Common myeloid progenitor, CD34-positive (primary cell): ENCODE data around the gene ITPR3.

Source experiments
- CTCF ChIA-PET: fragments of 350-600 bp; sonication (Branson Sonifier 250); formaldehyde crosslinking; loops from one replicate; lab custom pipeline; 2021; ENCODE audit warnings: antibody characterized with exemption; lab: Charles Lee
- POLR2A ChIA-PET: fragments of 350-600 bp; sonication (Branson Sonifier 250); formaldehyde crosslinking; loops from one replicate; lab custom pipeline; 2021; ENCODE audit warnings: antibody characterized with exemption; lab: Charles Lee
- DNase-seq, 3 donors: peaks; one replicate each; pipeline versions ENCODE4 v3.0.0 to v3.0.0-alpha.2; 2013
- H3K27ac ChIP-seq, 2 experiments: 1 replicate in 1 of 2; 2 replicates in 1 of 2; pipeline ENCODE4 v1.7.0; 2013; ENCODE audit warnings: inconsistent platforms in 2 of 2, low read length in 2 of 2, mild to moderate bottlenecking in 2 of 2, low read depth in 1 of 2, moderate library complexity in 1 of 2; ENCODE audit not compliant: severe bottlenecking in 2 of 2, insufficient read depth in 1 of 2, poor library complexity in 1 of 2
- H3K27me3 ChIP-seq, 5 experiments: replicated peaks in 2 of 5; 1 replicate in 3 of 5; 2 replicates in 2 of 5; pipeline versions ENCODE4 v1.6.1 to v1.7.0; 2013; ENCODE audit warnings: low read length in 4 of 5, mild to moderate bottlenecking in 2 of 5, moderate library complexity in 2 of 5, inconsistent platforms in 1 of 5; ENCODE audit not compliant: insufficient read depth in 5 of 5, control insufficient read depth in 4 of 5
- H3K36me3 ChIP-seq, 4 experiments: 1 replicate in 2 of 4; 2 replicates in 2 of 4; pipeline versions ENCODE4 v1.6.1 to v1.7.0; 2013; ENCODE audit warnings: low read length in 3 of 4, control low read depth in 1 of 4, mild to moderate bottlenecking in 1 of 4; ENCODE audit not compliant: control insufficient read depth in 4 of 4, insufficient read depth in 4 of 4
- H3K4me1 ChIP-seq, 4 experiments: 1 replicate in 3 of 4; 2 replicates in 1 of 4; pipeline versions ENCODE4 v1.6.1 to v1.7.1; 2013; ENCODE audit warnings: low read length in 3 of 4, mild to moderate bottlenecking in 3 of 4, control low read depth in 1 of 4, inconsistent platforms in 1 of 4, moderate library complexity in 1 of 4; ENCODE audit not compliant: control insufficient read depth in 4 of 4, insufficient read depth in 4 of 4; ENCODE audit errors: control extremely low read depth in 1 of 4
- H3K4me3 ChIP-seq, 7 experiments: 1 replicate in 4 of 7; 2 replicates in 3 of 7; pipeline versions ENCODE4 v1.5.1 to v1.7.0; 2013; ENCODE audit warnings: mild to moderate bottlenecking in 7 of 7, low read length in 6 of 7, moderate library complexity in 6 of 7, inconsistent platforms in 2 of 7, low read depth in 2 of 7, control low read depth in 1 of 7; ENCODE audit not compliant: insufficient read depth in 4 of 7, control insufficient read depth in 1 of 7; ENCODE audit errors: extremely low read depth in 1 of 7
- H3K9me3 ChIP-seq, 5 experiments: 1 replicate in 4 of 5; 2 replicates in 1 of 5; pipeline versions ENCODE4 v1.6.1 to v1.7.1; 2013; ENCODE audit warnings: low read length in 4 of 5, mild to moderate bottlenecking in 2 of 5, inconsistent platforms in 1 of 5, low read depth in 1 of 5, moderate library complexity in 1 of 5; ENCODE audit not compliant: control insufficient read depth in 4 of 5, insufficient read depth in 2 of 5; ENCODE audit errors: control extremely low read depth in 1 of 5
- WGBS: methylation state at CpG from one replicate; pipeline ENCODE4 v1.1.5; 2013; ENCODE audit not compliant: insufficient coverage; 5-methylcytosine and 5-hydroxymethylcytosine counted together

The ITPR3 gene

DNA sequence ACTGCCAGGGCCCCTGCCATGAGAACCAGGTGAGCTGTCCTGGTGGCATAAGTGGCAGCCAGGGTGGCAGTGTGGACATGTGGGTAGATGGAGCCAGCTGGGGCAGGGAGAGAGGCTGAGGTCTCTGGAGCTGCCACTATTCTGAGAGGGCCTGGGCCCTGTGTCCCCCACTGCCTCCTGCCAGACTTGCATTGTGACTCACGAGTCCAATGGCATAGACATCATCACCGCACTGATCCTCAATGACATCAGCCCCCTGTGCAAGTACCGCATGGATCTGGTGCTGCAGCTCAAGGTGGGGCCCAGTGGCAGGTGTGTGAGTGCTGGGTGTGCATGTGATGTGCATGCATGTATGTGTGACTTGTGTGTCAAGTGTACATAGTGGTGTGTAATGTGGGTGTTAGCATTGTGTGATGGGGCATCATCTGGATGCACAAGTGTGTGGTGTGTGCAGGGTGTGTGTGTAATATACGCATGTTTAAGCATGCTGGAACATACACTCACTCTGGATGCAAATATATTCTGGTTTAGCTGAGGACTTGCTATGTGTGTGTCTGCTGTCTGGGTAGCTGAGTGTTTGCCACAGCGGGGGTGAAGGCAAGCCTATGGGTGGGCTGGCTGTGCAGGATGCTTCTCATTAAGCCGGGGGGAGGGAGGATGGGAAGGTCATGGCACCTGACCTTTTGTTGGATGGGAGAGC, 65.3 kb downstream of the ITPR3 start:
- Histone ChIP-seq H3K36me3 (peaks cover 0 to 44% (median 6%) of the 10 kb centered on the region in 4 experiments), H3K9me3 (no peaks in the 10 kb centered on the region), H3K4me1 (peaks cover 0 to 8% (median 4%) of the 10 kb centered on the region in 4 experiments), H3K27ac (no peak overlapping the region), H3K4me3 (no peak overlapping the region), H3K27me3 (no peaks in the 10 kb centered on the region)
- CTCF ChIA-PET: interaction anchor here (1.1 to 1.4 kb wide), 5 partner anchors 9 to 99 kb away, joined by 3 to 4 read pairs (median 4); no protein-coding TSS in a partner anchor
- no peak for DNase-seq
- WGBS: 100% methylated on average over 4 of the region's 6 CpGs
- POLR2A ChIA-PET: no interaction called here

DNA sequence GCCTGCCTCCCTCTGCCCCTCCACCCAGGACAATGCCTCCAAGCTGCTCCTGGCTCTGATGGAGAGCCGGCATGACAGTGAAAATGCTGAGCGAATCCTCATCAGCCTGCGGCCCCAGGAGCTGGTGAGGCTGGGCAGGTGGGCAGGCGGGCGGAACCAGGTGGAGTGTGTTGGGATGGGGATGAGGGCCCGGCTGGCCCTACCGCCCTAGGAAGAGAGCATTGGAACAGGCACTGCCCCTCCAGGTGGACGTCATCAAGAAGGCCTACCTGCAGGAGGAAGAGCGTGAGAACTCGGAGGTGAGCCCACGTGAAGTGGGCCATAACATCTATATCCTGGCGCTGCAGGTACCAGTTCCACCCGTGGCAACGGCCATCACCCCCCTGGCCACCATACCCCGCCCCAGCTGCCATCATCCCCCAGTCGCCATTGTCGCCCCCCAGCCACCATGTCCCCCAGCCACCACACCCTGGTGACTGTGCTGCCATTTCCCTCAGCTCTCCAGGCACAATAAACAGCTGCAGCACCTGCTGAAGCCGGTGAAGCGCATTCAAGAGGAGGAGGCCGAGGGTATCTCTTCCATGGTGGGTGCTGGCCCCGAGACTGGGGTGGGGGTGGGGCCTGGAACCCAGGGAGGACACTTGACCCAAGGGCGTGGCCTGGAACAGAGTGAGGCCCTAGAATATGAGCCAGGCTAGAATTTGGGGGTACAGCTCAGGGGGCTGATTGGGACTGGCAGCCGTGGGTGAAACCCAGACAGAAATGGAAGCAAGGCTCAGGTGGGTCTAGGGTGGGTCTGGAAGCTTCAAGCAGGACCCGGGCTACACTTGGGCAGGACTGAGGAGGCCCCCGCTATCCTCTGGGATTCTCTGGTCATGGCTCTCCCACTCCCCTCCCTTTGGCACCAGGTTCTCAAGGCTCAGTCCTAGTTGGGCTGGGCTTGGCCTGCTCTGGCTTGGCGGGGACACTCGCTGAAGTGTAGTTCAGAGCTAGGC, 66.2 kb downstream of the ITPR3 start:
- no peaks in the 10 kb centered on the region for H3K27me3 ChIP-seq
- no peaks in the 10 kb centered on the region for H3K9me3 ChIP-seq
- H3K4me1 ChIP-seq: peaks cover 0 to 16% (median 10%) of the 10 kb centered on the region in 4 experiments
- CTCF ChIA-PET: interaction anchor here (1.1 to 5.1 kb wide), 6 partner anchors 8 to 99 kb away, joined by 3 to 32 read pairs (median 4); no protein-coding TSS in a partner anchor
- no peak overlapping the region for H3K27ac ChIP-seq
- POLR2A ChIA-PET: no interaction called here
- DNase-seq: no peak
- H3K4me3 ChIP-seq: no peak overlapping the region
- WGBS: 97% methylated on average over 12 of the region's 27 CpGs
- peaks cover 0 to 46% (median 5%) of the 10 kb centered on the region in 4 experiments for H3K36me3 ChIP-seq

DNA sequence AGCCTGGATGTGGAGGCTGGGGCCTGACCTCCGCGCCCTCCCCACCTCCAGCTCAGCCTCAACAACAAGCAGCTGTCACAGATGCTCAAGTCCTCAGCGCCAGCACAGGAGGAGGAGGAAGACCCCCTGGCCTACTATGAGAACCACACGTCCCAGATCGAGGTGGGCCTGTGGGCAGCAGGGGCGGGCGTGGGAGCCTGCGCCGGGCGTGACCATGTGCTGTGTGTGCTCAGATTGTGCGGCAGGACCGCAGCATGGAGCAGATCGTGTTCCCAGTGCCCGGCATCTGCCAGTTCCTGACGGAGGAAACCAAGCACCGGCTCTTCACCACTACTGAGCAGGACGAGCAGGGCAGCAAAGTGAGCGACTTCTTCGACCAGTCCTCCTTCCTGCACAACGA, 66.9 kb downstream of the ITPR3 start:
- POLR2A ChIA-PET: no interaction called here
- CTCF ChIA-PET: interaction anchor here (5.1 kb wide), 1 partner anchor 14 kb away, joined by 32 read pairs; no protein-coding TSS in a partner anchor
- no peaks in the 10 kb centered on the region for H3K9me3 ChIP-seq
- H3K27ac ChIP-seq: no peak overlapping the region
- DNase-seq: no peak
- peaks cover 0 to 46% (median 5%) of the 10 kb centered on the region in 4 experiments for H3K36me3 ChIP-seq
- peaks cover 0 to 23% (median 17%) of the 10 kb centered on the region in 4 experiments for H3K4me1 ChIP-seq
- H3K4me3 ChIP-seq: no peak overlapping the region
- WGBS: 94% methylated on average over 14 of the region's 20 CpGs
- H3K27me3 ChIP-seq: no peaks in the 10 kb centered on the region

DNA sequence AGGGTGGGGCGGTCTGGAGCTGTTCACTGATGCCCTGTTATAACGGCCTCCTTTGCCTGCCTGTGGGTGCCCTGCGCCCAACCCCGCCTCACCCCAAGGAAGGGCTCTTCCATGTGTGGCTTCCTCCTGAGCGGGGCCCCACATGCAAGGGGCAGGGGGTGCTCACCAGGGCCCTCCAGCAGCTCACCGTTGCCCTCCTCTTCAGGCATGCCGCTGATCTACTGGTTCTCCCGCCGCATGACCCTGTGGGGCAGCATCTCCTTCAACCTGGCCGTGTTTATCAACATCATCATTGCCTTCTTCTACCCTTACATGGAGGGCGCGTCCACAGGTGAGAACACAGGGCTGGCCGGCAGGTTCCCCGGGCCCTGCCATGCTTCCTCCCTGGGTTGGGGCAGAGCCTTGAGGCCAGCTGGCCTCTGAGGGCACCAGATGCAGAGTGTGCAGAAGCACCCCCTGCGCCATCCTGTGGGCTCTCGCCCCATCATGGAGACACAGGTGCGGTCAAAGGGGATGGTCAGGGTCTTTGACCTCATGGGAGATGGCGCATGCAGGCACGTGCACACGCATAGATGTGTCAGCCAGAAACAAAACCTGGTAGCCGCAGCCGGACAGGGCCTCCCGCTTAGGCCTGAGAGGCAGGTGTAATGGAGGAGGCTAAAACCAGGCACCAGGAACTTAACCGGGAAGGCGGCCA, 67.5 kb downstream of the ITPR3 start:
- DNase-seq: no peak
- H3K4me1 ChIP-seq: peaks cover 4 to 25% (median 21%) of the 10 kb centered on the region in 4 experiments
- H3K36me3 ChIP-seq: peaks cover 0 to 46% (median 5%) of the 10 kb centered on the region in 4 experiments
- no peak overlapping the region for H3K4me3 ChIP-seq
- POLR2A ChIA-PET: no interaction called here
- 94% methylated on average over 25 of the region's 25 CpGs for WGBS
- H3K27ac ChIP-seq: no peak overlapping the region
- no peaks in the 10 kb centered on the region for H3K9me3 ChIP-seq
- no peaks in the 10 kb centered on the region for H3K27me3 ChIP-seq
- CTCF ChIA-PET: interaction anchor here (0.6 to 5.1 kb wide), 3 partner anchors 13 to 140 kb away, joined by 3 to 32 read pairs (median 3); partner anchors contain the start of gene UQCC2

DNA sequence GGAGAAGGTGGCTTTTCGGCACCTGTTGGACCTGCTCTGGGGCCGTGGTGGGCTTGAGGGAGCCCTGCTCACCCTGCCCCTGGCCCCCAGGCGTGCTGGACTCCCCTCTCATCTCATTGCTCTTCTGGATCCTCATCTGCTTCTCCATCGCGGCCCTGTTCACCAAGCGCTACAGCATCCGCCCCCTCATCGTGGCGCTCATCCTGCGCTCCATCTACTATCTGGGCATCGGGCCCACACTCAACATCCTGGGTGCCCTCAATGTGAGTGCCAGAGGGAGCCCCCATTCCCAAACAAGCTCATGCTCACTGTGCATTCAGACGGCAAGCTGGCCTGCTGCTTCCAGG, 68.0 kb downstream of the ITPR3 start:
- H3K4me3 ChIP-seq: no peak overlapping the region
- 94% methylated on average over 11 of the region's 12 CpGs for whole genome bisulfite sequencing
- H3K27me3 ChIP-seq: no peaks in the 10 kb centered on the region
- peaks cover 0 to 46% (median 5%) of the 10 kb centered on the region in 4 experiments for H3K36me3 ChIP-seq
- ChIA-PET POLR2A (no interaction called here), CTCF (interaction anchor here (0.6 to 5.1 kb wide), 3 partner anchors 13 to 141 kb away, joined by 3 to 32 read pairs (median 3); partner anchors contain the start of gene UQCC2)
- DNase-seq: no peak
- H3K27ac ChIP-seq: no peak overlapping the region
- peaks cover 4 to 26% (median 25%) of the 10 kb centered on the region in 4 experiments for H3K4me1 ChIP-seq
- H3K9me3 ChIP-seq: no peaks in the 10 kb centered on the region

DNA sequence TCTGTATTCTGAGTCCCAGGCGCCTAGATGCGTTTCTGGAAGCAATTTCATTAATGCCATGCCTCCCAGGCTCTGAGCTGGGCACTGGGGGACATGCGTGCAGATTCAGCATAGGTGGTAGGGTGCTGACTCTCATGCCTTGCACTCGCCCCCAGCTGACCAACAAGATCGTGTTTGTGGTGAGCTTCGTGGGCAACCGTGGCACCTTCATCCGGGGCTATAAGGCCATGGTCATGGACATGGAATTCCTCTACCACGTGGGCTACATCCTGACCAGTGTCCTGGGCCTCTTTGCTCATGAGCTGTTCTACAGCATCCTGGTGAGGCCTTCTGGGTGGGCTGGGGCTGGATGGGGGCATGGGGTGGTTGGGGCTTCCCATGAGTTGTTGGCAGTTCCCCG, 68.8 kb downstream of the ITPR3 start:
- no peaks in the 10 kb centered on the region for H3K9me3 ChIP-seq
- POLR2A ChIA-PET: no interaction called here
- CTCF ChIA-PET: interaction anchor here (1.1 to 5.1 kb wide), 5 partner anchors 12 to 110 kb away, joined by 3 to 32 read pairs (median 3); partner anchors contain the start of genes BAK1 and UQCC2
- H3K4me3 ChIP-seq: no peak overlapping the region
- H3K27me3 ChIP-seq: no peaks in the 10 kb centered on the region
- WGBS: 91% methylated on average over 10 of the region's 10 CpGs
- peaks cover 7 to 34% (median 32%) of the 10 kb centered on the region in 4 experiments for H3K4me1 ChIP-seq
- DNase-seq: no peak
- H3K27ac ChIP-seq: no peak overlapping the region
- peaks cover 0 to 40% (median 5%) of the 10 kb centered on the region in 4 experiments for H3K36me3 ChIP-seq
